ENCODE data around the gene ANGEL1. TPM values are rescaled to one million over a fixed set of nuclear protein-coding genes. Genes with fewer than 3 reads are reported as not detected.

ANGEL1 gene
- polyA plus RNA-seq, 1 donor: 21.3 TPM

Other genes starting within 250 kb of the ANGEL1 start
- 45.7 TPM for gene VASH1, start 51.4 kb downstream of the ANGEL1 start, polyA plus RNA-seq (ENCODE audit: insufficient read length)
- gene LRRC74A, start 13.5 kb upstream of the ANGEL1 start, polyA plus RNA-seq (ENCODE audit: insufficient read length): 0.18 TPM
- 21.5 TPM for gene IRF2BPL, start 215.8 kb upstream of the ANGEL1 start, polyA plus RNA-seq (ENCODE audit: insufficient read length)

All from forelimb muscle (tissue), 1 donor.